Choroid plexus epithelial cell (primary cell): ENCODE results near the gene THOC6.

Source experiments
- DNase-seq: peaks from one replicate; pipeline ENCODE4 v3.0.0-alpha.2; 2010; ENCODE audit warnings: low read depth
- H3K4me3 ChIP-seq: 2 replicates; pipeline ENCODE4 v1.5.1; 2011; ENCODE audit warnings: low read depth, mild to moderate bottlenecking, control low read depth, low read length, moderate library complexity
- TF ChIP-seq, protein P1 (sequence below): conservative IDR thresholded peaks from 2 replicates; pipeline ENCODE4 v1.5.1; 2011; ENCODE audit warnings: low read depth, mild to moderate bottlenecking, control low read depth, inconsistent platforms, low read length, moderate library complexity

THOC6 gene

DNA sequence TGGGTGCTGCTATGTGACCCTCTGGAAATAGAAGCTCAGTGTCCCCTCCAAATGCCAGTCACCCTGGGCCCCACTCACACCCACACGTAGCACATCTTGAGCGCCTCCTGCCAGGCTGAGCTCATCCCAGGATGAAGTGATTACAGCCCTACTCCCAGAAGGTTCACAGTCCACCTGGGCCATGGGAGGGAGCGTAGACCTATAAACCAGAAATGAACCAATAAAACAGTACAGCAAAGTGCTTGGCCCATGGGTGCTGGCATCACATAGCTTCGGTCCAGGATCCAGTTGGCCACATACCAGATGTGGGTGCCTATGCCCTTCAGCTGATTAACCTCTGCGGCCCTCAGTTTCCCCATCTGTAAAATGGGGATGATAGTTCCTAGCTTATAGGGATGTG lies 15.1 kb downstream of the THOC6 start:
- DNase-seq = no peak
- TF ChIP-seq, protein P1, sequence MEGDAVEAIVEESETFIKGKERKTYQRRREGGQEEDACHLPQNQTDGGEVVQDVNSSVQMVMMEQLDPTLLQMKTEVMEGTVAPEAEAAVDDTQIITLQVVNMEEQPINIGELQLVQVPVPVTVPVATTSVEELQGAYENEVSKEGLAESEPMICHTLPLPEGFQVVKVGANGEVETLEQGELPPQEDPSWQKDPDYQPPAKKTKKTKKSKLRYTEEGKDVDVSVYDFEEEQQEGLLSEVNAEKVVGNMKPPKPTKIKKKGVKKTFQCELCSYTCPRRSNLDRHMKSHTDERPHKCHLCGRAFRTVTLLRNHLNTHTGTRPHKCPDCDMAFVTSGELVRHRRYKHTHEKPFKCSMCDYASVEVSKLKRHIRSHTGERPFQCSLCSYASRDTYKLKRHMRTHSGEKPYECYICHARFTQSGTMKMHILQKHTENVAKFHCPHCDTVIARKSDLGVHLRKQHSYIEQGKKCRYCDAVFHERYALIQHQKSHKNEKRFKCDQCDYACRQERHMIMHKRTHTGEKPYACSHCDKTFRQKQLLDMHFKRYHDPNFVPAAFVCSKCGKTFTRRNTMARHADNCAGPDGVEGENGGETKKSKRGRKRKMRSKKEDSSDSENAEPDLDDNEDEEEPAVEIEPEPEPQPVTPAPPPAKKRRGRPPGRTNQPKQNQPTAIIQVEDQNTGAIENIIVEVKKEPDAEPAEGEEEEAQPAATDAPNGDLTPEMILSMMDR = no peak
- H3K4me3 ChIP-seq = no peak overlapping the region

DNA sequence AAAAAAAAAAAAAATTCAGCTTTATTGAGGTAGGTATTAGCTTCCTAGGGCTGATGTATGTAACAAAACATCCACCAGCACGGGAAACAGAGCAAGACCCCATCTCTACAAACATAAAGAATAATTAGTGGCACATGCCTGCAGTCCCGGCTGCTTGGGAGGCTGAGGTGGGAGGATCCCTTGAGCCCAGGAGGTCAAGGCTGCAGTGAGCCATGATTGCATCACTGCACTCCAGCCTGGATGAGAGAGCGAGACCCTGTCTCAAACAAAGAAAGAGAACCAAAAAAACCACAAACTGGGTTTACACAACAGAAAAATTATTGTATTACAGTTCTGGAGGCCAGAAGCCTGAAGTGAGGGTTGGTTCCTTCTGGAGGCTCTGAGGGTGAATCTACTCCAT lies 18.5 kb downstream of the THOC6 start:
- no peak for DNase-seq
- TF ChIP-seq, protein P1 = no peak
- no peak overlapping the region for H3K4me3 ChIP-seq

DNA sequence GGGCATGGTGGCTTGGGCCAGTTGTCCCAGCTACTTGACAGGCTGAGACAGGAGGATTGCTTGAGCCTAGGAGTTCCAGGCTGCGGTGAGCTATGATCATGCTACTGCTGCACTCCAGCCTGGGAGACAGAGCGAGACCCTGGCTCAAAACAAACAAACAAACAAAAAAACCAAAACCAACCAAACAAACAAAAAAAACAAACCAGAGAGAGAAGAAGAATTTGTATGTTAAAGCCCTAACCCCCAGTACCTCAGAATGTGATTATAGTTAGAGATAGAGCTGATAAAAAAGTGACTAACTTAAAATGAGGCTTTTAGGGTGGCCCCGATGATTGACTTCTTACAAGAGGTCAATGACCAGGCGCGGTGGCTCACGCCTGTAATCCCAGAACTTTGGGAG lies 20.9 kb downstream of the THOC6 start:
- H3K4me3 ChIP-seq = no peak overlapping the region
- TF ChIP-seq, protein P1 = no peak
- no peak for DNase-seq

DNA sequence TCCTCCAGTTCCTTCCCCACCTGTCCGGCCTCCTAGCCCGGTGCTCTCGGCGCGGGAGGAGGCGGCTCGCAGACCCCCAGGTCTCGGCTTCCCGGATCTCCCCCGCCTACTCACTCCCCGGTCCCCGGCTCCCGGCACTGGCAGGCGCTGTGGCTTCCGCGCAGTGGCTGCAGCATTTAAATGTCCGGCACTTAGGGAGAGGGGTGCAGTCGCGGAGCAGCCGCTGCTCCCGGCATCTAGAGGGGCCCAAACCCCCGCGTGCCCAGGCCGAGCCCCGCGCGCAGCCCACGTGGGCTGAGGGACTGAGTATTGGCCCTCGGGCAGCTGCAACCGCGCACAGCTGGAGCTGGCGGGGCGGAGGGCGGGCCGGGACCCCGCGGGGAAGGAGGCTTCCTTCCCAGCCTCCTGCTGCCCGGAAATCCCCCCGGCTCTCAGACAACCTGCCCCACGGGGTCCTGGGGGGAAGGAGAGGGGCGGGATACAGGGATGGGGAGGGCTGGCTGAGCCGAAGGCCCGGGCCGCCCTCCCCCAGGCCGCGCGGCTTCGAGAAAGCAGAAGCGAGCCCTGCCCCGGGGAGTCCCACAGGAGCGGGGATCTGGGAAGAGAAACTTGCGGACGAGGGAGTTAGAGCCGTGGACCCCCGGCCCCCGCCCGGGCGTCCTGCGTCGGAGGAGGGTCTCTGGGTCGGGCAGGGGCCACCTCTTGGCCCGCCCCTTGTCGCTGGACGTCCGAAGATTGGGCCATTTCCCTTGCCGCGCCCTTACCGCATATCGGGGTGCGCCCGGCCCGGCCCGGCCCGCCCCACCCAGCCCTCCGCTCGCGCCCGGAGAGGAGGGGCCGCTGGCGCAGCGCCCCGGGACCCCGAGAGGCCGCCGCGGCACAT lies 22.2 kb downstream of the THOC6 start, which contains the start of gene MMP25:
Gene MMP25 (plus strand): TSS at position 804 of the 883 bp plus-strand sequence. CDS start 357 bp downstream, outside the sequence.
- peak within 1 kb of the TSS; percentile 47 for H3K4me3 ChIP-seq
- TF ChIP-seq, protein P1 = no peak
- DNase-seq = no peak

DNA sequence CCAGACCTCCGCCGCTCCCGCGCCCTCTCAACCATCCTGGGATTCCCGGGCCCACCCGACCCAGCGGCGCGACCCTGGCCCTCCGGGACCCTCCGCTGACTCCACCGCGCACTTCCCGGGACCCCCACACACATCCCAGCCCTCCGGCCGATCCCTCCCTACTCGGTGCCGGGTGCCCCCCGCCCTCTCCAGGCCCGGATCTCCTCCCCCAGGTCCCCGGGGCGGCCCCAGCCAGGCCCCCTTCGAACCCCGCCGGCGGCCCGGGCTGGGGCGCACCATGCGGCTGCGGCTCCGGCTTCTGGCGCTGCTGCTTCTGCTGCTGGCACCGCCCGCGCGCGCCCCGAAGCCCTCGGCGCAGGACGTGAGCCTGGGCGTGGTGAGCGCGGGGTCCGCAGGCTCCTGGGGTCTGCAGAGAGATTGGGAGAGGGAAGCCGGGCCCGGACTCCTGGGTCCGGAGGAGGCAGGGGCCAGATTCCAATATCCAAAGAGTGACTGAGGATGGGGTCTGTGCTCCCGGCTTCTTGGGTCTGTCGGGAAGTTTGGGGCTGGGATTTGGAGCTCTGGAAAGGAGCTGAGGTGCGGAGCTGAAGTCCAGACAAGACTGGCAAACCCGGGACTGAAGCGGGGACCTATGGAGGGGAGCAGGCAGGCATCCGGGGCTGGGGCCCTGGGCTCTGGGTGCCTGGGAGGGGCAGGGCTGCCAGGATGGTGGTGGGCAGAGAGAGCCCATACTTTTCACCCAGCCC lies 23.0 kb downstream of the THOC6 start:
- TF ChIP-seq, protein P1 = no peak
- H3K4me3 ChIP-seq = no peak overlapping the region
- no peak for DNase-seq

DNA sequence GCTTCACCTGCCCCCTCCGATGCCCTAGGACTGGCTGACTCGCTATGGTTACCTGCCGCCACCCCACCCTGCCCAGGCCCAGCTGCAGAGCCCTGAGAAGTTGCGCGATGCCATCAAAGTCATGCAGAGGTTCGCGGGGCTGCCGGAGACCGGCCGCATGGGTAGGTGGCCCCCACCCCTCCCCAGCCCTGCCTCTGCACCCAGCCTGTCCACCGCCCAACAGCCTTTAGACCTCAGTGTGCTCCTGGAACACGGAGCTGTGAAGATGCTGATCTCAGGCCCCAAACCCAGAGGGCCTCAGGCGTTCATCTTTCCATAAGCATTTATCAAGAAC lies 23.5 kb downstream of the THOC6 start:
- DNase-seq = no peak
- TF ChIP-seq, protein P1 = no peak
- H3K4me3 ChIP-seq = no peak overlapping the region
